HEK293 (cell line): ENCODE results near the gene NAT16.

ENCODE experiments used
- CTCF ChIA-PET: fragments of 350-600 bp; formaldehyde crosslinking; extraction: SDS; loops from one replicate; lab custom pipeline; 2021; ENCODE audit warnings: antibody characterized with exemption; lab: Yijun Ruan, JAX
- POLR2A ChIA-PET: fragments of 300-600 bp; formaldehyde crosslinking; extraction: SDS; loops from one replicate; lab custom pipeline; 2020; ENCODE audit warnings: antibody characterized with exemption, inconsistent platforms; lab: Yijun Ruan, JAX
- H3K27ac ChIP-seq: fragments of 200-500 bp; sonication (Bioruptor generic); 2 replicates; pipeline ENCODE4 v1.5.1; 2014; ENCODE audit warnings: low read depth, low read length, control low read depth, inconsistent platforms; ENCODE audit errors: extremely low read depth
- H3K36me3 ChIP-seq, 2 experiments: fragments of 200-500 bp in 1 of 2; sonication (Bioruptor generic) in 1 of 2; 1 replicate in 1 of 2; 2 replicates in 1 of 2; pipeline ENCODE4 v1.5.1; 2014 to 2017; ENCODE audit warnings: inconsistent platforms in 2 of 2, low read length in 2 of 2; ENCODE audit not compliant: control insufficient read depth in 2 of 2, insufficient read depth in 1 of 2
- H3K4me1 ChIP-seq: fragments of 200-500 bp; sonication (Bioruptor generic); 2 replicates; pipeline ENCODE4 v1.5.1; 2014; ENCODE audit warnings: mild to moderate bottlenecking, low read length, inconsistent platforms; ENCODE audit not compliant: control insufficient read depth, insufficient read depth
- H3K4me3 ChIP-seq: 2 replicates; pipeline ENCODE4 v1.5.1; 2011; ENCODE audit warnings: low read depth, mild to moderate bottlenecking, control low read depth, low read length, moderate library complexity
- H3K9me3 ChIP-seq: fragments of 200-500 bp; sonication (Bioruptor generic); 2 replicates; pipeline ENCODE4 v1.5.1; 2014; ENCODE audit warnings: low read depth, low read length, inconsistent platforms; ENCODE audit not compliant: control insufficient read depth, insufficient read depth
- IKZF3 ChIP-seq: fragments of 450-650 bp; IDR thresholded peaks from 2 replicates; pipeline ENCODE4 v1.5.0; 2018; ENCODE audit warnings: missing biosample characterization, mild to moderate bottlenecking, missing genetic modification characterization, moderate library complexity
- KLF1 ChIP-seq: fragments of 450-650 bp; formaldehyde crosslinking; IDR thresholded peaks from 2 replicates; pipeline ENCODE4 v1.5.1; 2016; ENCODE audit warnings: missing biosample characterization, missing genetic modification characterization
- KLF8 ChIP-seq: fragments of 450-650 bp; formaldehyde crosslinking; IDR thresholded peaks from 2 replicates; pipeline ENCODE4 v1.5.1; 2016; ENCODE audit warnings: missing biosample characterization, missing genetic modification characterization
- REPIN1 ChIP-seq: fragments of 450-650 bp; formaldehyde crosslinking; IDR thresholded peaks from 2 replicates; pipeline ENCODE4 v1.5.1; 2017; ENCODE audit warnings: missing biosample characterization, missing genetic modification characterization, low read depth
- SP7 ChIP-seq: fragments of 450-650 bp; formaldehyde crosslinking; IDR thresholded peaks from 2 replicates; pipeline ENCODE4 v1.5.1; 2016; ENCODE audit warnings: missing biosample characterization, missing genetic modification characterization
- TCF7L2 ChIP-seq: IDR thresholded peaks from 2 replicates; pipeline ENCODE4 v1.6.1; 2011; ENCODE audit warnings: low read depth, mild to moderate bottlenecking, inconsistent platforms, low read length, moderate library complexity, borderline replicate concordance
- WT1 ChIP-seq: fragments of 450-650 bp; formaldehyde crosslinking; IDR thresholded peaks from 2 replicates; pipeline ENCODE4 v1.5.1; 2016; ENCODE audit warnings: missing biosample characterization, missing genetic modification characterization
- ZIC2 ChIP-seq: fragments of 450-650 bp; formaldehyde crosslinking; IDR thresholded peaks from 2 replicates; pipeline ENCODE4 v1.5.1; 2016; ENCODE audit warnings: missing biosample characterization, missing genetic modification characterization
- ZNF121 ChIP-seq: fragments of 450-650 bp; formaldehyde crosslinking; IDR thresholded peaks from 2 replicates; pipeline ENCODE4 v1.5.1; 2016; ENCODE audit warnings: missing biosample characterization, missing genetic modification characterization
- ZNF16 ChIP-seq: fragments of 450-650 bp; formaldehyde crosslinking; IDR thresholded peaks from 2 replicates; pipeline ENCODE4 v1.5.1; 2016; ENCODE audit warnings: low read depth, missing biosample characterization, missing genetic modification characterization
- ZNF23 ChIP-seq: fragments of 450-650 bp; formaldehyde crosslinking; IDR thresholded peaks from 2 replicates; pipeline ENCODE4 v1.5.1; 2016; ENCODE audit warnings: missing biosample characterization, missing genetic modification characterization, borderline replicate concordance
- ZNF239 ChIP-seq: fragments of 450-650 bp; formaldehyde crosslinking; IDR thresholded peaks from 2 replicates; pipeline ENCODE4 v1.5.1; 2016; ENCODE audit warnings: missing biosample characterization, missing genetic modification characterization
- ZNF311 ChIP-seq: fragments of 450-650 bp; formaldehyde crosslinking; IDR thresholded peaks from 2 replicates; pipeline ENCODE4 v1.5.1; 2017; ENCODE audit warnings: missing biosample characterization, missing genetic modification characterization, borderline replicate concordance
- ZNF391 ChIP-seq: fragments of 450-650 bp; formaldehyde crosslinking; IDR thresholded peaks from 2 replicates; pipeline ENCODE4 v1.5.1; 2016; ENCODE audit warnings: low read depth, missing biosample characterization, missing genetic modification characterization, borderline replicate concordance
- ZNF394 ChIP-seq: fragments of 450-650 bp; formaldehyde crosslinking; IDR thresholded peaks from 2 replicates; pipeline ENCODE4 v1.5.1; 2016; ENCODE audit warnings: missing biosample characterization, missing genetic modification characterization, mild to moderate bottlenecking, moderate library complexity, borderline replicate concordance
- ZNF501 ChIP-seq: fragments of 450-650 bp; formaldehyde crosslinking; IDR thresholded peaks from 2 replicates; pipeline ENCODE4 v1.5.1; 2016; ENCODE audit warnings: missing biosample characterization, missing genetic modification characterization
- ZNF514 ChIP-seq: fragments of 450-650 bp; formaldehyde crosslinking; IDR thresholded peaks from 2 replicates; pipeline ENCODE4 v1.5.1; 2016; ENCODE audit warnings: missing biosample characterization, missing genetic modification characterization
- ZNF521 ChIP-seq: fragments of 450-650 bp; formaldehyde crosslinking; IDR thresholded peaks from 2 replicates; pipeline ENCODE4 v1.5.1; 2017; ENCODE audit warnings: missing biosample characterization, mild to moderate bottlenecking, missing genetic modification characterization
- ZNF544 ChIP-seq: fragments of 450-650 bp; formaldehyde crosslinking; IDR thresholded peaks from 2 replicates; pipeline ENCODE4 v1.5.0; 2017; ENCODE audit warnings: missing biosample characterization, missing genetic modification characterization
- ZNF548 ChIP-seq: fragments of 450-650 bp; formaldehyde crosslinking; IDR thresholded peaks from 2 replicates; pipeline ENCODE4 v1.5.1; 2016; ENCODE audit warnings: missing biosample characterization, missing genetic modification characterization
- ZNF560 ChIP-seq: fragments of 450-650 bp; formaldehyde crosslinking; IDR thresholded peaks from 2 replicates; pipeline ENCODE4 v1.5.1; 2017; ENCODE audit warnings: missing biosample characterization, missing genetic modification characterization, borderline replicate concordance
- ZNF76 ChIP-seq: fragments of 450-650 bp; formaldehyde crosslinking; IDR thresholded peaks from 2 replicates; pipeline ENCODE4; 2016; ENCODE audit warnings: low read depth, missing biosample characterization, missing genetic modification characterization, borderline replicate concordance
- ZSCAN16 ChIP-seq: fragments of 450-650 bp; formaldehyde crosslinking; IDR thresholded peaks from 2 replicates; pipeline ENCODE4 v1.5.1; 2016; ENCODE audit warnings: missing biosample characterization, missing genetic modification characterization
- ZXDB ChIP-seq: fragments of 450-650 bp; formaldehyde crosslinking; IDR thresholded peaks from 2 replicates; pipeline ENCODE4 v1.5.1; 2016; ENCODE audit warnings: missing biosample characterization, missing genetic modification characterization
- TF ChIP-seq, protein P1 (sequence below): fragments of 450-650 bp; formaldehyde crosslinking; IDR thresholded peaks from 2 replicates; pipeline ENCODE4 v1.5.0; 2017; ENCODE audit warnings: missing biosample characterization, missing genetic modification characterization, borderline replicate concordance
- TF ChIP-seq, protein P2 (sequence below): fragments of 450-650 bp; formaldehyde crosslinking; IDR thresholded peaks from 2 replicates; pipeline ENCODE4 v1.5.1; 2016; ENCODE audit warnings: missing biosample characterization, missing genetic modification characterization
- TF ChIP-seq, protein P3 (sequence below): fragments of 450-650 bp; formaldehyde crosslinking; IDR thresholded peaks from 2 replicates; pipeline ENCODE4 v1.5.1; 2016; ENCODE audit warnings: missing biosample characterization, missing genetic modification characterization
- TF ChIP-seq, protein P4 (sequence below): fragments of 450-650 bp; formaldehyde crosslinking; IDR thresholded peaks from 2 replicates; pipeline ENCODE4 v1.5.1; 2017; ENCODE audit warnings: missing biosample characterization, missing genetic modification characterization
- TF ChIP-seq, protein P5 (sequence below): fragments of 450-650 bp; formaldehyde crosslinking; IDR thresholded peaks from 2 replicates; pipeline ENCODE4 v1.5.1; 2016; ENCODE audit warnings: missing biosample characterization, missing genetic modification characterization

NAT16 gene

DNA sequence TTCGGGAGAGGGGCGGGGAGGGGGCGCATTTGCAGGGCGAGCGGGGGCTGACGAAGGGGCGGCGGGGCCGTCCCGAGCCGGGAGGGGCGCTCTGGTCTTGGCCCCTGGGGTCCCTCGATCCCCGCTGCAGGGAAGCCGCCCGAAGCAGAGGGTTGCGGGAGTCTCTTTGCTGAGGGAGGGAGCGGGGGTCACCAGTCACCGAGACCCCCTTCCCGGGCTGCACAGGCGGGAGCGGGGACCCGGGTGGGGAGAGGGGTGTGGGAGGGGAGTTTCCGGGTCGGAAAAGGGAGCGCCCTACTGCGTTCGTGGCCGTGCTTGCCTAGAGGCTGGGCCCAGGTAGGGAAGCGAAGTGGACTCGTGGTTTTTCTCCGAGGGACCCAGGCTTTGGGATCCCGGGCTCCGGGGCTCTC lies 25.4 kb downstream of the NAT16 start (continued):
- no peak for TF ChIP-seq ZSCAN16 (tag by site-specific recombination)
- no peak for TF ChIP-seq ZNF560 (tag by site-specific recombination)
- no peak for TF ChIP-seq ZNF16 (tag by site-specific recombination)

DNA sequence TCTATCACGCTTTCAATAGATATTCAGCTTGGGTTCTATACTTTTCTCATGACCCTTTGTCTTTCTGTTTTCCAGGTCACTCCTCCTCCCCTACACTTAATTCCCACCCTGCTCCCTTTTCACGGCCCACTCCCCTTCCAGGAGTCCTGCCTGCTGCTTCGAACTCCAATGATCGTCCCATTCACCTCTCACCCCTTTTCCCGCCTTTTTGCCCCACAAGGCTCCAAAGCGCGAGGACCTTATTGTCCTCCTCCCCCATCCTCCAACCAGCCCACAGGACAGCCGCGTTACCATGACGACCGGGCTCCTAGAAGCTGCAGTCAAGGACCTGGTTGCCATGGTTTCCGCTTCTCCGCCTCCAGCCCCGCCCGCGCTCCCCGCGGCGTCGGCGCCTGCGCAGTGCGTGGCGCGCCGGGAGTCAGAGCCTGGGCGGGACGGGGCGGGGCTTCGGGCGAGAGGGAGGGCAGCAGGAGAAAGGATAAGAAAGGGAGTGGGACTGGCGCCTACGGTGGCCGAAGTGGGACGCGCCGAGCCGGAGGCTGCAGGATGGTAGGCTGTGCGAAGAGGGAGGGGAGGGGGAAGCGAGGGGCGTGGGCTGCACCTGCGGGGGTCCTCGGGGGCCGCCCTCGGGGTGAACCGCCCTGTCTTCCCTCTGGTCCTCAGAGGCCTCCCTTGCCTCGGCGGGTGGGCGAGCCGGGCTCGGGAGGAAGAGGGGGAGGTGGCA lies 26.0 kb downstream of the NAT16 start, which contains the start of gene AP1S1:
Gene AP1S1 (plus strand): TSS at position 508 of the 724 bp plus-strand sequence. CDS start 39 bp downstream, at position 547.
- CTCF ChIA-PET: interaction anchor here (0.7 to 8.6 kb wide), 3 partner anchors 10 to 124 kb away, joined by 3 to 84 read pairs (median 6); no protein-coding TSS in a partner anchor
- H3K4me3 ChIP-seq: peak within 1 kb of the TSS; percentile 80
- H3K4me1 ChIP-seq: peaks cover 5% of the 10 kb centered on the region; the same call in 1 of the 2 replicates
- POLR2A ChIA-PET: no interaction called here
- H3K36me3 ChIP-seq: peaks cover 0 to 13% of the 10 kb centered on the region in 2 experiments; a peak in 1 of 3 replicates
- peak within 1 kb of the TSS; percentile 41; the same call in 1 of the 2 replicates for H3K27ac ChIP-seq
- H3K9me3 ChIP-seq: no peaks in the 10 kb centered on the region
- TF ChIP-seq ZNF394 (peak; percentile 94), ZNF548 (tag by site-specific recombination) (no peak), ZXDB (no peak), TCF7L2 (no peak), ZNF501 (peak; percentile 68; the same call in 1 of the 2 replicates), ZNF311 (tag by site-specific recombination) (no peak), ZNF544 (tag by site-specific recombination) (no peak), ZNF121 (tag by site-specific recombination) (no peak), SP7 (peak; percentile 50), REPIN1 (tag by site-specific recombination) (no peak), KLF8 (peak; percentile 89), KLF1 (tag by site-specific recombination) (peak; percentile 86), ZNF76 (tag by site-specific recombination) (peak; percentile 71; the same call in 1 of the 2 replicates), IKZF3 (tag by site-specific recombination) (peak; percentile 95), ZNF514 (tag by site-specific recombination) (no peak), WT1 (tag by site-specific recombination) (peak; percentile 75; the same call in 1 of the 2 replicates), ZNF521 (tag by site-specific recombination) (no peak), ZNF391 (tag by site-specific recombination) (no peak), ZNF23 (tag by site-specific recombination) (no peak), ZNF239 (tag by site-specific recombination) (no peak), ZIC2 (tag by site-specific recombination) (peak; percentile 60)
- TF ChIP-seq, protein P1, sequence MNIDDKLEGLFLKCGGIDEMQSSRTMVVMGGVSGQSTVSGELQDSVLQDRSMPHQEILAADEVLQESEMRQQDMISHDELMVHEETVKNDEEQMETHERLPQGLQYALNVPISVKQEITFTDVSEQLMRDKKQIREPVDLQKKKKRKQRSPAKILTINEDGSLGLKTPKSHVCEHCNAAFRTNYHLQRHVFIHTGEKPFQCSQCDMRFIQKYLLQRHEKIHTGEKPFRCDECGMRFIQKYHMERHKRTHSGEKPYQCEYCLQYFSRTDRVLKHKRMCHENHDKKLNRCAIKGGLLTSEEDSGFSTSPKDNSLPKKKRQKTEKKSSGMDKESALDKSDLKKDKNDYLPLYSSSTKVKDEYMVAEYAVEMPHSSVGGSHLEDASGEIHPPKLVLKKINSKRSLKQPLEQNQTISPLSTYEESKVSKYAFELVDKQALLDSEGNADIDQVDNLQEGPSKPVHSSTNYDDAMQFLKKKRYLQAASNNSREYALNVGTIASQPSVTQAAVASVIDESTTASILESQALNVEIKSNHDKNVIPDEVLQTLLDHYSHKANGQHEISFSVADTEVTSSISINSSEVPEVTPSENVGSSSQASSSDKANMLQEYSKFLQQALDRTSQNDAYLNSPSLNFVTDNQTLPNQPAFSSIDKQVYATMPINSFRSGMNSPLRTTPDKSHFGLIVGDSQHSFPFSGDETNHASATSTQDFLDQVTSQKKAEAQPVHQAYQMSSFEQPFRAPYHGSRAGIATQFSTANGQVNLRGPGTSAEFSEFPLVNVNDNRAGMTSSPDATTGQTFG (tag by site-specific recombination): 0 out of 2 replicates have a peak, but pooled peaks have one; percentile 22
- TF ChIP-seq, protein P2, sequence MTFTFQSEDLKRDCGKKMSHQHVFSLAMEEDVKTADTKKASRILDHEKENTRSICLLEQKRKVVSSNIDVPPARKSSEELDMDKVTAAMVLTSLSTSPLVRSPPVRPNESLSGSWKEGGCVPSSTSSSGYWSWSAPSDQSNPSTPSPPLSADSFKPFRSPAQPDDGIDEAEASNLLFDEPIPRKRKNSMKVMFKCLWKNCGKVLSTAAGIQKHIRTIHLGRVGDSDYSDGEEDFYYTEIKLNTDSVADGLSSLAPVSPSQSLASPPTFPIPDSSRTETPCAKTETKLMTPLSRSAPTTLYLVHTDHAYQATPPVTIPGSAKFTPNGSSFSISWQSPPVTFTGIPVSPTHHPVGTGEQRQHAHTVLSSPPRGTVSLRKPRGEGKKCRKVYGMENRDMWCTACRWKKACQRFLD (tag by site-specific recombination): no peak
- TF ChIP-seq, protein P3, sequence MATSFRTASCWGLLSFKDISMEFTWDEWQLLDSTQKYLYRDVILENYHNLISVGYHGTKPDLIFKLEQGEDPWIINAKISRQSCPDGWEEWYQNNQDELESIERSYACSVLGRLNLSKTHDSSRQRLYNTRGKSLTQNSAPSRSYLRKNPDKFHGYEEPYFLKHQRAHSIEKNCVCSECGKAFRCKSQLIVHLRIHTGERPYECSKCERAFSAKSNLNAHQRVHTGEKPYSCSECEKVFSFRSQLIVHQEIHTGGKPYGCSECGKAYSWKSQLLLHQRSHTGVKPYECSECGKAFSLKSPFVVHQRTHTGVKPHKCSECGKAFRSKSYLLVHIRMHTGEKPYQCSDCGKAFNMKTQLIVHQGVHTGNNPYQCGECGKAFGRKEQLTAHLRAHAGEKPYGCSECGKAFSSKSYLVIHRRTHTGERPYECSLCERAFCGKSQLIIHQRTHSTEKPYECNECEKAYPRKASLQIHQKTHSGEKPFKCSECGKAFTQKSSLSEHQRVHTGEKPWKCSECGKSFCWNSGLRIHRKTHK (tag by site-specific recombination): no peak
- TF ChIP-seq, protein P4, sequence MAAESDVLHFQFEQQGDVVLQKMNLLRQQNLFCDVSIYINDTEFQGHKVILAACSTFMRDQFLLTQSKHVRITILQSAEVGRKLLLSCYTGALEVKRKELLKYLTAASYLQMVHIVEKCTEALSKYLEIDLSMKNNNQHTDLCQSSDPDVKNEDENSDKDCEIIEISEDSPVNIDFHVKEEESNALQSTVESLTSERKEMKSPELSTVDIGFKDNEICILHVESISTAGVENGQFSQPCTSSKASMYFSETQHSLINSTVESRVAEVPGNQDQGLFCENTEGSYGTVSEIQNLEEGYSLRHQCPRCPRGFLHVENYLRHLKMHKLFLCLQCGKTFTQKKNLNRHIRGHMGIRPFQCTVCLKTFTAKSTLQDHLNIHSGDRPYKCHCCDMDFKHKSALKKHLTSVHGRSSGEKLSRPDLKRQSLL (tag by site-specific recombination): no peak
- TF ChIP-seq, protein P5, sequence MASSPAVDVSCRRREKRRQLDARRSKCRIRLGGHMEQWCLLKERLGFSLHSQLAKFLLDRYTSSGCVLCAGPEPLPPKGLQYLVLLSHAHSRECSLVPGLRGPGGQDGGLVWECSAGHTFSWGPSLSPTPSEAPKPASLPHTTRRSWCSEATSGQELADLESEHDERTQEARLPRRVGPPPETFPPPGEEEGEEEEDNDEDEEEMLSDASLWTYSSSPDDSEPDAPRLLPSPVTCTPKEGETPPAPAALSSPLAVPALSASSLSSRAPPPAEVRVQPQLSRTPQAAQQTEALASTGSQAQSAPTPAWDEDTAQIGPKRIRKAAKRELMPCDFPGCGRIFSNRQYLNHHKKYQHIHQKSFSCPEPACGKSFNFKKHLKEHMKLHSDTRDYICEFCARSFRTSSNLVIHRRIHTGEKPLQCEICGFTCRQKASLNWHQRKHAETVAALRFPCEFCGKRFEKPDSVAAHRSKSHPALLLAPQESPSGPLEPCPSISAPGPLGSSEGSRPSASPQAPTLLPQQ (tag by site-specific recombination): peak; percentile 77
